HG03342 (cell line): ENCODE results near the gene ODF2L.

ENCODE experiments used
- ATAC-seq: cut with Tn5 transposase; IDR thresholded peaks from one replicate; pipeline ENCODE4 v1.9.1; 2021; ENCODE audit warnings: mild to moderate bottlenecking, moderate library complexity; ENCODE audit not compliant: unreplicated experiment

The ODF2L gene

DNA sequence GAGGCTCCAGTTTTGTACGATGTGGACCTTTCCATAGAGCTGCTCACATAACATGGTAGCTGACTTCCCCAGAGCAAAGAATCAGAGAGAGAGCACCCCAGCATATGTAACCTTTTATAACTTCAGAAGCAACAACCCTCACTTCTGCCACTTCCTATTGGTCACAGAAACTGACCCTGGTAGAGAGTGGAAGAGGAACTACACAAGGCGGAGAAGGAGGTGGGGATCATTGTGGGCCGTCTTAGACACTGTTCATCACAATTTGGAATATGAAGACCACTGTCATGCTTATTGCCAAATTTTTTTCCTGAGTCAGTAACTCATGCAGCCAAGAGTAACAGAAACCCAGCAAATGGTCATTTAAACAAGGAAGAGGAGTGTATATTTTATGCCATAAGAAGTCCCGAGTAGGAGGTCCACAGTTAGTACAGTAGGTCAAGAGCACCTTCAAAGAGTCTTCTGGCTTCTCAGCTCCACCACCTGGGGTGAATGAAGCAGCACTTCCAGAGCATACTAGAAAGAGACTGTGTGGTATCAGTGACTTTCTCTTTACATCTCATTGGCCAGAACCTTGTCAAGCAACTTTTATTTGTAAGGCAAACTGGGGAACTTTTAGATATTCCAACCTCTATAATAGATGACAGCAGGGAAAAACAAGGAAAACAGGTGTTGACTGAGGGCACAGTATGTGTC is 71.8 kb downstream of the ODF2L start:
- ATAC-seq, result no peak

DNA sequence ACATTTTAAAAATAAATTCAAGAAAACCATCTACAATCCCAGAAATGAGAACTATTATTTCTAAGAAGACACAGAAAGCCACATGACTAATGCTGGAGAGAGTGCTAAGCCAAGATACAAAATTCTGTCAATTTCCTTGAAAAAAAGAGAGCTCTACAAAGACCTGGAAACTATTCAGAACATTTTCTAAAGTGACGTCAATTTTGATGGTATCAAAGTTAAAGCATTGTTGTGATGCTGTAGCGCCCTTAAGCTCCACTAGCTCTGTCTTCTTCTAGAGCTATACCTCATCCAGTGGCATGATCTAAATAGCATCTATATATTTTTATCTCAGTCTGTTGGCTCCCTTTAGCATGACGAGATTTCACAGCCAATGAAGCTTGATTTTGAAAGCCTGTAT is 73.9 kb downstream of the ODF2L start:
- ATAC-seq, result no peak

DNA sequence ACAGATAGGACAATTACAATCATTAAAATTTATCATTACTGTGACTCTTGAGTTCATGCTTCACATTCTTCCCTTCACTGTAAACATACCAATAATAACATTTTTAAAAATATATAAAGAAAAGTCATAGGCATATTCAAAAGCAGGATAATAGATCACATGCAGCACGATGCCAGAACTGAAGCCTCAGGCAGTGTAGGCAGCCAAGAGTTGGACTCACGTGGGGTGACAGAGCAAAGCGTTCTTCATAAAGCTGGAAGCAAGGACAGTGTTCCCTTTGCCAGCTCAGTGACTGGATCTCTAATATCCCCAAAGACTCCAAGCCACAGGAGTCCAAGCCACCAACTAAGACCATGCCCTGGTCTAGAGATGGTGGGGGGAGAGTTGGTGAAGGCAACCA is 77.7 kb downstream of the ODF2L start:
- ATAC-seq, result no peak

DNA sequence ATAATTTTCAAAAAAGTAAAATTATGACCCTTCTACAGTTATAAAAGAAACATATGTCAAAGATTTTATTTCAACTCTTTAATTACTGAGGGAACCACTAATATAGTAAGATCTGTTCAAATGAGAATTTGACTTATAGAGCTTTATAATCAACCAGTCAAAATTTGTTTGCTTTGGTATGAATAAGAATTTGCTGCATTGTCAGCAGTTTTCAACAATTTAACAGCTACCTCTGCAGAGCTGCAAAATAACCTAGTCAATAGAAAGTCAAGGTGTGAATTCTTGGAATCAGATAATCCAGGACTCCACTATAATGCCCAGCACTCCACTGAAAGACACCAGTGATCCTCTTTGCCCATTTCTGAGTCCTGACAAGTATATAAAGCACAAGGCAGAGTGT is 78.2 kb downstream of the ODF2L start:
- no peak for ATAC-seq

DNA sequence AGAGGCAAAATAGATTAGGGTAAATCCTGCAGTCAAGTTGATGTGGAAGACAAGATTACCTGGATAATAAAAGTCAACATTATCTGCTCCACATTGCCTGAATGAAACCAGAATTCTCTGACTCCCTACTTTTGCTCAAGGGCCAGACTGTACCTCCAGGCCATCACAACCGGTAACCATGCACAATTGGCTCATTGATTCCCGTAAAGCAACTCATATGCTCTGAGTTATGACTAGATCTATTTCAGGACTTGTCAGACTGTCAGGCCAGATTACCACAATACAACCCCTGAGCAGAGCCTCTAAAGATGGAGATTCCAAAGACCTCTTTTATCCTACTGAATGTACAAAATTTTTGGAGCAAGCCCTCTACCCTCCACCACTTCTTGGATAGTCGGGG is 90.4 kb downstream of the ODF2L start:
- ATAC-seq, result no peak

DNA sequence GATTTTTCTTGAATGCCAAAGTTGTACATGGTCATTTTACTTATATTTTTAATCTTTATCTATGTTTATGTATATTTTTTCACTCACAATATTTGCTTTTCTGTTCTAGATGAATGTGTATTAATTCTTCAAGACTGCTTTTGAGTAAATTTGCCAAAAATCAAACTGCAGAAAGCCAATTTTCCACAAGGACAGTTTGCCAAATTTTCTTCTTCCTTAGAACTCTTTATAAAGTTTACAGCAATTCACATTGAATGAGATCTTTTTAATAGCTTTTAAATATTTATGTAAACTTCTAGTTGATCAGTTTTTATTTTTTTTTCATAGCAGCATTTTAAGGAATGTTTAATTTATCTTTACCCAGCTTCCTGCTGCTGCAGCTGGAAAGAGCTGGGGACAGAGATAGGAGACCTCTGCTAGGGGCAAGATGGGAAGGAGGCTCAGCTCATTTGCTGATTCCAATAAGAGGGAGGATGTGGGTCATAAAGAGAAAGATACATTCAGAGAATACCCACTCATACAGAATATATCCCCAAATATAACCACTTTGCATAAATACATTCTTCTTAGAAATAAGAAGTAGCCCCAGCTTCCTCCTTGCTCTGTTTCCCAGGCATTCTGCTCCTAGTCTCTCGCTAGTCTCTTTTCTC is 93.0 kb downstream of the ODF2L start:
- no peak for ATAC-seq
